Measurements from ENCODE around the gene FOXI1.

FOXI1 gene

GRCh38 chr5:170077526-170077925, 28.2 kb upstream of the FOXI1 start:
- H3K4me3 ChIP-seq (ENCODE audit: insufficient read depth, low read length, poor library complexity, severe bottlenecking), result no peak overlapping the region
- no peak for TF ChIP-seq EZH2phosphoT487 (conservative IDR thresholded peaks at IDR 0.05; ENCODE audit: low read length)
- H3K9me3 ChIP-seq (ENCODE audit: insufficient read depth, low read length), result no peaks in the 10 kb centered on the region
- H2AFZ ChIP-seq (ENCODE audit: low read depth, low read length, severe bottlenecking), result no peak overlapping the region
- H3K4me2 ChIP-seq (ENCODE audit: low read depth, low read length, poor library complexity, severe bottlenecking), result no peak overlapping the region
- H3K36me3 ChIP-seq (ENCODE audit: low read length), result peaks cover 3% of the 10 kb centered on the region; the same call in 1 of the 2 replicates
- H3K79me2 ChIP-seq (ENCODE audit: insufficient read depth, low read length), result no peaks in the 10 kb centered on the region
- no peaks in the 10 kb centered on the region for H3F3A ChIP-seq (ENCODE audit: insufficient read depth)
- no peak overlapping the region for H3K27ac ChIP-seq (ENCODE audit: low read depth, low read length)
- no peak overlapping the region for H3K9ac ChIP-seq (ENCODE audit: low read length)
- H3K27me3 ChIP-seq (ENCODE audit: low read length), result no peaks in the 10 kb centered on the region
- no peaks in the 10 kb centered on the region for H3K9me2 ChIP-seq (replicated peaks; ENCODE audit: insufficient read depth, low read length)
- H4K20me1 ChIP-seq (ENCODE audit: low read depth, low read length), result no peaks in the 10 kb centered on the region

DNA sequence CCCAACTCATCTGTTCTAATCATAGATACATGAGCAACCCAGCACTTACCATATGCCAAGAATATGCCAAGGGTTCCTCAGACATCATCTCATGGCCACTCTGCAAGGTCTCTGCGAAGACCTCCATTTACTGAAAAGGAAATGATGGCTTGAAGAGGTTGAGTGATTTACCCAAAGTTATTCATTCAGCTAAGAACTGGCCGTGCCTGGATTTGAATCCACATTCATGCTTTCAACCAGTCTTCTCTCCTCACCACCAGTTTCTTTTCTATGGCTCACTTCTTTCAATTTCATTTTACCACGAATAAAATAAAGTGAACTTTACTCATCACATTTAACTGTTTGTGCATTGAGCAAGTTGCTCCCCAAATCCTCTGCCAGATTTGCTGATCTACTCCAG, 27.2 kb upstream of the FOXI1 start:
- H3K9me2 ChIP-seq (replicated peaks; ENCODE audit: insufficient read depth, low read length), result no peaks in the 10 kb centered on the region
- no peaks in the 10 kb centered on the region for H3K27me3 ChIP-seq (ENCODE audit: low read length)
- TF ChIP-seq EZH2phosphoT487 (conservative IDR thresholded peaks at IDR 0.05; ENCODE audit: low read length) (no peak), CTCF (IDR thresholded peaks at IDR 0.05; ENCODE audit: insufficient read depth, low read length, poor library complexity, severe bottlenecking) (no peak)
- no peaks in the 10 kb centered on the region for H3K79me2 ChIP-seq (ENCODE audit: insufficient read depth, low read length)
- no peaks in the 10 kb centered on the region for H4K20me1 ChIP-seq (ENCODE audit: low read depth, low read length)
- no peak overlapping the region for H2AFZ ChIP-seq (ENCODE audit: low read depth, low read length, severe bottlenecking)
- H3K4me3 ChIP-seq (ENCODE audit: insufficient read depth, low read length, poor library complexity, severe bottlenecking), result no peak overlapping the region
- no peaks in the 10 kb centered on the region for H3F3A ChIP-seq (ENCODE audit: insufficient read depth)
- no peak overlapping the region for H3K27ac ChIP-seq (ENCODE audit: low read depth, low read length)
- no peak overlapping the region for H3K4me2 ChIP-seq (ENCODE audit: low read depth, low read length, poor library complexity, severe bottlenecking)
- no peaks in the 10 kb centered on the region for H3K9me3 ChIP-seq (ENCODE audit: insufficient read depth, low read length)
- no peak overlapping the region for H3K9ac ChIP-seq (ENCODE audit: low read length)
- 0 out of 2 replicates have a peak, but pooled peaks cover 3% of the 10 kb centered on the region for H3K36me3 ChIP-seq (ENCODE audit: low read length)

GRCh38 chr5:170078931-170079330, 26.8 kb upstream of the FOXI1 start:
- Histone ChIP-seq H3K79me2 (ENCODE audit: insufficient read depth, low read length) (no peaks in the 10 kb centered on the region), H3F3A (ENCODE audit: insufficient read depth) (no peaks in the 10 kb centered on the region), H3K27ac (ENCODE audit: low read depth, low read length) (no peak overlapping the region), H3K4me3 (ENCODE audit: insufficient read depth, low read length, poor library complexity, severe bottlenecking) (no peak overlapping the region), H4K20me1 (ENCODE audit: low read depth, low read length) (no peaks in the 10 kb centered on the region), H3K9ac (ENCODE audit: low read length) (no peak overlapping the region), H3K4me2 (ENCODE audit: low read depth, low read length, poor library complexity, severe bottlenecking) (no peak overlapping the region), H2AFZ (ENCODE audit: low read depth, low read length, severe bottlenecking) (no peak overlapping the region), H3K9me2 (replicated peaks; ENCODE audit: insufficient read depth, low read length) (no peaks in the 10 kb centered on the region), H3K9me3 (ENCODE audit: insufficient read depth, low read length) (no peaks in the 10 kb centered on the region), H3K27me3 (ENCODE audit: low read length) (no peaks in the 10 kb centered on the region), H3K36me3 (ENCODE audit: low read length) (0 out of 2 replicates have a peak, but pooled peaks cover 3% of the 10 kb centered on the region)
- TF ChIP-seq EZH2phosphoT487 (conservative IDR thresholded peaks at IDR 0.05; ENCODE audit: low read length) (no peak), CTCF (IDR thresholded peaks at IDR 0.05; ENCODE audit: insufficient read depth, low read length, poor library complexity, severe bottlenecking) (no peak)

DNA sequence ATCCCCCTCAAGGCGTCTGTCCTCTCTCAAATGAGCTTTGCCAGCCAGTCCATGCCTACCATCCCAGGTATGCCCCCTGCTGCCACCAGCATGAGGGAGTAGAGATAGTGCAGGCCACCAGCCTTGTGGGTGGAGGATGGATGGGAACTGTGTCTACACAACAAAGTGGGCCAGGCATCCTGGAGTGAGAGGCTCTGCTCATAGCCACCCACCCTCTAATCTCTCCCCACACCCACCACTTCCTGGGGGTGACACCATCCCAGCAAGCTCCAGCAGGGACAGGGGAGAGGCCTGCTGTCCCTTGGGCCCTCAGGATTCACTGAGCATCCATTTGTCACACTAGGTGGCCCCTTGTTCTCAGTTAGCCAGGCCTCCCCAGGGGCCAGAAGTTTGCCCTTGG, 25.5 kb upstream of the FOXI1 start:
- TF ChIP-seq EZH2phosphoT487 (conservative IDR thresholded peaks at IDR 0.05; ENCODE audit: low read length), result no peak
- TF ChIP-seq CTCF (IDR thresholded peaks at IDR 0.05; ENCODE audit: insufficient read depth, low read length, poor library complexity, severe bottlenecking), result no peak
- H3K27me3 ChIP-seq (ENCODE audit: low read length), result no peaks in the 10 kb centered on the region

More for the DNA sequence above, 25.5 kb upstream of the FOXI1 start:
- Histone ChIP-seq H3K36me3 (ENCODE audit: low read length) (peaks cover 7% of the 10 kb centered on the region; the same call in 1 of the 2 replicates), H3K27ac (ENCODE audit: low read depth, low read length) (no peak overlapping the region), H3K9ac (ENCODE audit: low read length) (no peak overlapping the region), H3K4me3 (ENCODE audit: insufficient read depth, low read length, poor library complexity, severe bottlenecking) (no peak overlapping the region), H2AFZ (ENCODE audit: low read depth, low read length, severe bottlenecking) (no peak overlapping the region), H4K20me1 (ENCODE audit: low read depth, low read length) (no peaks in the 10 kb centered on the region), H3K4me2 (ENCODE audit: low read depth, low read length, poor library complexity, severe bottlenecking) (no peak overlapping the region), H3F3A (ENCODE audit: insufficient read depth) (no peaks in the 10 kb centered on the region), H3K9me2 (replicated peaks; ENCODE audit: insufficient read depth, low read length) (no peaks in the 10 kb centered on the region), H3K79me2 (ENCODE audit: insufficient read depth, low read length) (no peaks in the 10 kb centered on the region), H3K9me3 (ENCODE audit: insufficient read depth, low read length) (no peaks in the 10 kb centered on the region)
